ENCODE measurements around the gene LRRC75A. TPM values are rescaled to one million over a fixed set of nuclear protein-coding genes. Genes with fewer than 3 reads are reported as not detected.

LRRC75A gene
- total RNA-seq, 1 experiment from 2014 or later = 10.1 TPM

- DNase-seq = no peak
- no peak overlapping the region for H2AK5ac ChIP-seq (ENCODE audit: insufficient read length, low read length)
- no peak overlapping the region for H3K18ac ChIP-seq (ENCODE audit: insufficient read length, low read depth, low read length)
- peaks cover 4% of the 10 kb centered on the region for H3K27me3 Mint-ChIP-seq (ENCODE audit: low read depth)
- no peak overlapping the region for H3K4me2 ChIP-seq (ENCODE audit: insufficient read depth, insufficient read length, low read length)
- TF ChIP-seq CTCF (conservative IDR thresholded peaks at IDR 0.05) = no peak
- H3K27ac ChIP-seq (ENCODE audit: insufficient read length, low read depth, low read length) = no peak overlapping the region
- H3K36me3 Mint-ChIP-seq (ENCODE audit: insufficient read depth in 1 of 3, low read depth in 3 of 3) = no peaks in the 10 kb centered on the region
- H3K27ac Mint-ChIP-seq = no peak overlapping the region
- no peak overlapping the region for H2BK5ac ChIP-seq (ENCODE audit: insufficient read length, low read length)
- H3K56ac ChIP-seq (ENCODE audit: insufficient read length, low read depth, low read length) = no peak overlapping the region
- no peaks in the 10 kb centered on the region for H3K4me1 Mint-ChIP-seq
- no peak overlapping the region for H3K9ac ChIP-seq (ENCODE audit: extremely low read depth, insufficient read length, low read length)
- H3T11ph ChIP-seq (ENCODE audit: low read length) = no peak overlapping the region
- no peak overlapping the region for H4K5ac ChIP-seq (ENCODE audit: insufficient read length, low read depth, low read length)
- no peak overlapping the region for H2BK20ac ChIP-seq (ENCODE audit: low read depth, low read length, poor library complexity, severe bottlenecking)
- H2AFZ ChIP-seq (ENCODE audit: low read length) = no peak overlapping the region
- H4K8ac ChIP-seq (replicated peaks; ENCODE audit: insufficient read length, low read depth, low read length) = no peak overlapping the region
- no peak overlapping the region for H3K14ac ChIP-seq (ENCODE audit: insufficient read depth, low read length)
- no peaks in the 10 kb centered on the region for H3K79me1 ChIP-seq (ENCODE audit: insufficient read depth, low read depth, low read length, poor library complexity, severe bottlenecking)
- H2BK120ac ChIP-seq (ENCODE audit: low read depth, low read length, poor library complexity, severe bottlenecking) = no peak overlapping the region
- no peaks in the 10 kb centered on the region for H3K4me1 ChIP-seq (ENCODE audit: insufficient read depth, low read length)
- H3K23me2 ChIP-seq (ENCODE audit: insufficient read length, low read depth, low read length, poor library complexity, severe bottlenecking) = no peaks in the 10 kb centered on the region
- no peaks in the 10 kb centered on the region for H4K20me1 ChIP-seq (ENCODE audit: control insufficient read depth, insufficient read depth, insufficient read length)
- H3K27me3 ChIP-seq (ENCODE audit: insufficient read depth, low read length) = no peaks in the 10 kb centered on the region
- H2BK15ac ChIP-seq (ENCODE audit: low read depth, low read length) = no peak overlapping the region
- no CpG with 5 or more reads among the region's 3 CpGs for WGBS (ENCODE audit: extremely low coverage, insufficient read length, low lambda C conversion rate)
- H3K9me3 ChIP-seq (ENCODE audit: control insufficient read depth, low read depth, low read length) = no peaks in the 10 kb centered on the region
- H4K91ac ChIP-seq (ENCODE audit: insufficient read length, low read depth, low read length) = no peak overlapping the region
- no peaks in the 10 kb centered on the region; a peak in 1 of 5 replicates for H3K9me3 Mint-ChIP-seq
- no peak overlapping the region for H2BK12ac ChIP-seq (ENCODE audit: insufficient read length, low read depth, low read length)
- H3K4ac ChIP-seq (ENCODE audit: low read depth, low read length) = no peak overlapping the region
- H3K23ac ChIP-seq (ENCODE audit: insufficient read length, low read depth, low read length) = no peak overlapping the region
- no peaks in the 10 kb centered on the region for H3K79me2 ChIP-seq (ENCODE audit: insufficient read depth, low read length)
- no peak overlapping the region for H3K4me3 Mint-ChIP-seq
These were observed 13.0 kb upstream of the LRRC75A start for GRCh38 chr17:16504984-16505383.
